K562 (cell line): ENCODE measurements around the gene ADM5. TPM values are rescaled to one million over a fixed set of nuclear protein-coding genes. Genes with fewer than 3 reads are reported as not detected.
A peak's percentile ranks its signal among the peaks of the same experiment; 100 is the strongest.

Experiments
- E2F4 ChIP-seq: sonication (generic); formaldehyde crosslinking; IDR thresholded peaks from 2 replicates; pipeline ENCODE4 v1.8.0; 2022; ENCODE audit warnings: mild to moderate bottlenecking, low read depth, missing genetic modification reagents
- ESRRA ChIP-seq: fragments of 450-650 bp; IDR thresholded peaks from 2 replicates; pipeline ENCODE4 v1.6.1; 2014; ENCODE audit warnings: low read depth, mild to moderate bottlenecking, moderate library complexity, borderline replicate concordance
- NCOR1 ChIP-seq: fragments of 450-650 bp; IDR thresholded peaks from 2 replicates; pipeline ENCODE4 v1.6.1; 2016; ENCODE audit warnings: mild to moderate bottlenecking, moderate library complexity
- NFE2L1 ChIP-seq: fragments of 450-650 bp; IDR thresholded peaks from 2 replicates; pipeline ENCODE4 v1.6.1; 2016; ENCODE audit warnings: missing genetic modification characterization, low read depth, mild to moderate bottlenecking, missing compliant biosample characterization, moderate library complexity, borderline replicate concordance
- NRF1 ChIP-seq, 2 experiments: fragments of 450-650 bp; IDR thresholded peaks in 1 of 2; conservative IDR thresholded peaks in 1 of 2; 2 replicates each; pipeline ENCODE4 v1.6.1; 2014; ENCODE audit warnings: mild to moderate bottlenecking in 2 of 2
- PHTF2 ChIP-seq: fragments of 250-450 bp; sonication (Bioruptor Pico); IDR thresholded peaks from 2 replicates; pipeline ENCODE4 v1.5.0; 2021; ENCODE audit warnings: mild to moderate bottlenecking
- SAP30 ChIP-seq: fragments of 200-600 bp; sonication (generic); IDR thresholded peaks from 2 replicates; pipeline ENCODE4 v1.6.1; 2012; ENCODE audit warnings: borderline replicate concordance, low read depth, mild to moderate bottlenecking, moderate library complexity, low read length, control low read depth, inconsistent platforms; ENCODE audit not compliant: insufficient read depth, poor library complexity, severe bottlenecking
- ZNF175 ChIP-seq: fragments of 200-800 bp; sonication (Bioruptor generic); IDR thresholded peaks from 2 replicates; pipeline ENCODE4 v1.6.1; 2016; ENCODE audit warnings: low read depth, mild to moderate bottlenecking, missing genetic modification characterization, missing compliant biosample characterization
- polyA plus RNA-seq, 8 experiments: library from polyadenylated mRNA; depleted of rRNA in 4 of 8; stranded (reverse) in 5 of 8; unstranded in 3 of 8; fragments of >200 nt; fragmentation: Nextera tagmentation in 2 of 8; fragmentation: Illumina TruSeq in 1 of 8; extraction: Ambion mirVana in 2 of 8; extraction: Trizol in 1 of 8; gene quantifications; 2 replicates each; pipeline versions ENCODE4 v1.2.1 to v1.2.3, GENCODE V29; 2011 to 2014; ENCODE audit warnings: inconsistent platforms in 1 of 8, missing spikeins in 1 of 8
- total RNA-seq, 7 experiments: library from RNA; depleted of rRNA in 6 of 7; stranded (reverse); fragments of >200 nt in 6 of 7; fragmentation: Illumina TruSeq in 2 of 7; extraction: Trizol in 2 of 7; gene quantifications; 2 replicates each; pipeline versions ENCODE4 v1.2.1 to v1.2.3, GENCODE V29; 2011 to 2021; ENCODE audit warnings: low replicate concordance in 1 of 7
- TF ChIP-seq, protein P1 (sequence below): fragments of 450-650 bp; IDR thresholded peaks from 2 replicates; pipeline ENCODE4 v1.6.1; 2016
- TF ChIP-seq, protein P2 (sequence below), 3 experiments: IDR thresholded peaks in 2 of 3; conservative IDR thresholded peaks in 1 of 3; 2 replicates each; pipeline ENCODE4 v1.5.1; 2011 to 2012; ENCODE audit warnings: low read length in 3 of 3, mild to moderate bottlenecking in 3 of 3, control low read depth in 2 of 3, improper control_type of control experiment in 1 of 3, inconsistent platforms in 1 of 3, low read depth in 1 of 3, mixed read lengths in 1 of 3, moderate library complexity in 1 of 3; ENCODE audit not compliant: insufficient read depth in 2 of 3

Gene ADM5
- total and polyA plus RNA-seq, 9 of the 15 experiments (the other 6 are each of a cell fraction or from before 2014, with no cell fraction given) = 0.13 to 8.4 (median 2.0) TPM; not detected in 1

- TF ChIP-seq, protein P1, sequence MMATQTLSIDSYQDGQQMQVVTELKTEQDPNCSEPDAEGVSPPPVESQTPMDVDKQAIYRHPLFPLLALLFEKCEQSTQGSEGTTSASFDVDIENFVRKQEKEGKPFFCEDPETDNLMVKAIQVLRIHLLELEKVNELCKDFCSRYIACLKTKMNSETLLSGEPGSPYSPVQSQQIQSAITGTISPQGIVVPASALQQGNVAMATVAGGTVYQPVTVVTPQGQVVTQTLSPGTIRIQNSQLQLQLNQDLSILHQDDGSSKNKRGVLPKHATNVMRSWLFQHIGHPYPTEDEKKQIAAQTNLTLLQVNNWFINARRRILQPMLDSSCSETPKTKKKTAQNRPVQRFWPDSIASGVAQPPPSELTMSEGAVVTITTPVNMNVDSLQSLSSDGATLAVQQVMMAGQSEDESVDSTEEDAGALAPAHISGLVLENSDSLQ = peak; percentile 69
- TF ChIP-seq E2F4 (CRISPR knock-in tag) (no peak), ZNF175 (0 out of 2 replicates have a peak, but pooled peaks have one; percentile 19), NRF1 (conservative IDR thresholded peaks at IDR 0.05 in 1 of 2, IDR thresholded peaks at IDR 0.05 in 1 of 2) (peak; percentile 86 to 88), SAP30 (no peak), ESRRA (peak; percentile 24; the same call in 1 of the 2 replicates), NFE2L1 (tag) (no peak), PHTF2 (CRISPR knock-in tag) (no peak), NCOR1 (peak; percentile 63; the same call in 1 of the 2 replicates)
- TF ChIP-seq, protein P2, sequence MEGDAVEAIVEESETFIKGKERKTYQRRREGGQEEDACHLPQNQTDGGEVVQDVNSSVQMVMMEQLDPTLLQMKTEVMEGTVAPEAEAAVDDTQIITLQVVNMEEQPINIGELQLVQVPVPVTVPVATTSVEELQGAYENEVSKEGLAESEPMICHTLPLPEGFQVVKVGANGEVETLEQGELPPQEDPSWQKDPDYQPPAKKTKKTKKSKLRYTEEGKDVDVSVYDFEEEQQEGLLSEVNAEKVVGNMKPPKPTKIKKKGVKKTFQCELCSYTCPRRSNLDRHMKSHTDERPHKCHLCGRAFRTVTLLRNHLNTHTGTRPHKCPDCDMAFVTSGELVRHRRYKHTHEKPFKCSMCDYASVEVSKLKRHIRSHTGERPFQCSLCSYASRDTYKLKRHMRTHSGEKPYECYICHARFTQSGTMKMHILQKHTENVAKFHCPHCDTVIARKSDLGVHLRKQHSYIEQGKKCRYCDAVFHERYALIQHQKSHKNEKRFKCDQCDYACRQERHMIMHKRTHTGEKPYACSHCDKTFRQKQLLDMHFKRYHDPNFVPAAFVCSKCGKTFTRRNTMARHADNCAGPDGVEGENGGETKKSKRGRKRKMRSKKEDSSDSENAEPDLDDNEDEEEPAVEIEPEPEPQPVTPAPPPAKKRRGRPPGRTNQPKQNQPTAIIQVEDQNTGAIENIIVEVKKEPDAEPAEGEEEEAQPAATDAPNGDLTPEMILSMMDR (IDR thresholded peaks at IDR 0.05 in 2 of 3, conservative IDR thresholded peaks at IDR 0.05 in 1 of 3; ENCODE audit: insufficient read depth in 2 of 3, low read depth in 1 of 3, low read length in 3 of 3) = 0 out of 6 replicates have a peak, but pooled peaks of 1 of the 3 experiments have one; percentile 2
Observed at GRCh38 chr19:49640113-49640898, 49.1 kb upstream of the ADM5 start, which contains the start of gene RRAS (continued).
